Measurements from ENCODE around the gene EPHA3.

Gene EPHA3

GRCh38 chr3:89107461-89108290, at the start of gene EPHA3:
Gene EPHA3 (plus strand): TSS chr3:89107621. CDS start chr3:89107749, 128 bp downstream.
- FAIRE-seq = peak; percentile 47
- DNase-seq (ENCODE audit: insufficient read length, low spot score) = no peak

- DNase-seq (ENCODE audit: insufficient read length, low spot score) (no peak), FAIRE-seq (no peak)
Observed at GRCh38 chr3:89058371-89058770, 49.0 kb upstream of the EPHA3 start.

- no peak for DNase-seq (ENCODE audit: insufficient read length, low spot score)
Observed at GRCh38 chr3:89059211-89059925, 48.1 kb upstream of the EPHA3 start.

GRCh38 chr3:89061259-89061658, 46.2 kb upstream of the EPHA3 start:
- DNase-seq (ENCODE audit: insufficient read length, low spot score) (no peak), FAIRE-seq (no peak)

More at GRCh38 chr3:89059211-89059925, 48.1 kb upstream of the EPHA3 start:
- no peak for FAIRE-seq

- FAIRE-seq (no peak), DNase-seq (ENCODE audit: insufficient read length, low spot score) (no peak)
Observed at GRCh38 chr3:89067736-89068135, 39.7 kb upstream of the EPHA3 start.

- DNase-seq (ENCODE audit: insufficient read length, low spot score) = no peak
- FAIRE-seq = no peak
Observed at GRCh38 chr3:89072642-89073041, 34.8 kb upstream of the EPHA3 start.

- FAIRE-seq (no peak), DNase-seq (ENCODE audit: insufficient read length, low spot score) (no peak)
Observed at GRCh38 chr3:89079944-89080343, 27.5 kb upstream of the EPHA3 start.

DNA sequence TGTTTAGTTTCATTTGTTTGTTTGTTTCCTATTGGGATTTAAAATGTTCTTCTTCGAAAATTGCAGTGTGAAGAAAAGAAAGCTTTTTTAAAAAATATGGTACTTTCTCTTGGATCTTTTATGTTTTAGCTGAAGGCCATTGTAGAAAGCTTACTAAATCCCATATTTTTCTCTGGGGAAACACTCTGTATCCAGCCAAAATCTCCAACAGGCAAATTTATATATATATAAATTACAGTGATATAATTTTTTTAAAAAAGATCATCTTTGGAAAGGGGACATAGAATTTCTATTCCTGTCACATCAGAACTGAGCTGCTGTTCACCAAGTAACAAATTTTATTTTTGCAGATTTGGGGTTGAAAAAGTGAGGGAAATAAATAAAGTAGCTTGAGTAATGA, 19.6 kb upstream of the EPHA3 start:
- no peak for DNase-seq (ENCODE audit: insufficient read length, low spot score)

DNA sequence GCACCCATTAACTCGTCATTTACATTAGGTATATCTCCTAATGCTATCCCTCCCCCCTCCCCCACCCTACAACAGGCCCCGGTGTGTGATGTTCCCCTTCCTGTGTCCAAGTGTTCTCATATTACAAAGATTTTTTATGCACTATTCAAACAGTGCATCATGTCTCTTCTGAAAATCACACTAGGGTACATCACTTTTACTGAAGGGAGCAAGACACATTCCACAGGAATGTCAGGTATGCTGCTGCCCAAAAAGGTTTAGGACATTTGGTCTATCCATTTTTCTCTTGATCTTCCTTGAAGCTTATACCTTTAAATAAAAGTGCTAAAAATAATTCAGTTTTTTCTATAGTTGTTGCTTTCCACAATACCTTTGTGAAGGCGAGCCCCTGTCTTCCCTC, 9.2 kb upstream of the EPHA3 start:
- DNase-seq (ENCODE audit: insufficient read length, low spot score) (no peak), FAIRE-seq (no peak)

More for the DNA sequence above, 19.6 kb upstream of the EPHA3 start:
- no peak for FAIRE-seq

DNA sequence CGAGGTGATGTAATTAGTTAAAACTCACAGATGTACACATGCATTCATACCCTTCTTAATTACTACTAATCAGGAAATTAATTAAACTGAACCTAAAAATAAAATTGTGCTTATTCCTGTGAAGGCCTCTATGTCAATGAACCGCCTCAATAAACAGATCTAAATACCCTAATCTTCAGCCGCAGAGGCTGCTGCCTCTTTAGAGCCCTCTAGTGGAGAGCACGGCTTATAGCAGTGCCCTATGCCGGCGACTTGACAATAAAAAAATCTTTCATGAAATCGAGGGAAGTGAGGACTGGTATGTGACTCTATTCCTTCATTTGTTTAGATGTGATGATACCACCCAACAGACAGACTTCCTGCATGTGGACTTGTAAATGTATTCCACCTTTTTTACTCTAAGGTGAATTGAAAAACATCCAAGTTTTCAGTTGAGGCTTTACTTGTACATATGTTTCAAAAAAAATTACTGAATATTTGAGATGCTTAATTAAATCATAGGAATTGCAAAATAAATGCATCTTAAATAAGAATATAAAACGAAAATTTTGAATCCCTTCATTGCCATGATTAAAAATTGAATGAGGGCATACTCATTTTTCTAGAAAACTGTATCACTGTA, 8.3 kb upstream of the EPHA3 start:
- FAIRE-seq (peak; percentile 66), DNase-seq (ENCODE audit: insufficient read length, low spot score) (no peak)

DNA sequence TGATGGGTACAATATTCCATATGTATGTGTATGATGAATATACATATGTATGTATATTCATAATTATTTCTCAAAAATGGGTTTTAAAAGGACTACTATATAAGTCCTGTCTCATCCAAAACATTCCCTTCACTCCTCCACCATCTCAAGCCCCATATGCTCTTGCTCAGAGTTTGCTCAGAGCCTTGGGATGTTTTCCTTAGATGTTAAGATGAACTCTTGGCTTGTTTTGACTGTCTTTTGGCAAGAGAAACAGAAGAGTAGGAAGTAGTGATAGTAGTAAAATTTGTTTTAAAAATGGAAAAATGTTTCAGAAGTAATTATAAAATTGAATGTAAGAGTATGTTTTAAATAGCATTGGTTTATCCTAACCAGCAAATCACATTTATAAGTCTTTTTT, 6.2 kb upstream of the EPHA3 start:
- DNase-seq (ENCODE audit: insufficient read length, low spot score) = no peak
- no peak for FAIRE-seq

GRCh38 chr3:89101921-89102320, 5.5 kb upstream of the EPHA3 start:
- no peak for DNase-seq (ENCODE audit: insufficient read length, low spot score)
- FAIRE-seq = no peak

- DNase-seq (ENCODE audit: insufficient read length, low spot score) (no peak), FAIRE-seq (no peak)
Observed at GRCh38 chr3:89104499-89104898, 2.9 kb upstream of the EPHA3 start.

GRCh38 chr3:89105503-89105902, 1.9 kb upstream of the EPHA3 start:
- FAIRE-seq = no peak
- DNase-seq (ENCODE audit: insufficient read length, low spot score) = no peak

GRCh38 chr3:89108291-89108550, 800 bp downstream of the EPHA3 start:
- DNase-seq (ENCODE audit: insufficient read length, low spot score) = no peak
- no peak for FAIRE-seq

DNA sequence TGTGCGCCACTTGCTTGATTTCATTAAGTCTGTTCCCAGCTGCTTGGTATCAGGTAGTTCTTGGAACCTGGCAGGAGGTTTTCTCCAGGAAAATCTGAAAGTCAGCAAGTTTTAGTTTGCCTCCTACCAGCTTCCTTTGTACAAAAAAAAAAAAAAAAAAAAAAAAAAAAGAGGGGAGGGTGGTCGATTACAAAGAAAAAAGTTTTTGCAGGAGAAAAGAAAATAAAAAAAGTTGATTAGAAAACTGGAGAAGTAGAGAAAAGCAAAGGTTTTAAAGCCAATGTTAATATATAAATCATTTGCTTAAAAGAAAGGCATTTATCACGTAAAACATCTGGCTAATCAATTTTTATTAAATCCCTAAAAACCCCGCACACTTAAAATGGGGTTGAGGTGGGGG, 5.9 kb downstream of the EPHA3 start:
- FAIRE-seq (no peak), DNase-seq (ENCODE audit: insufficient read length, low spot score) (no peak)

GRCh38 chr3:89113893-89114840, 6.7 kb downstream of the EPHA3 start:
- no peak for DNase-seq (ENCODE audit: insufficient read length, low spot score)

GRCh38 chr3:89114841-89115223, 7.4 kb downstream of the EPHA3 start:
- FAIRE-seq (no peak), DNase-seq (ENCODE audit: insufficient read length, low spot score) (no peak)

More at GRCh38 chr3:89113893-89114840, 6.7 kb downstream of the EPHA3 start:
- FAIRE-seq = no peak

DNA sequence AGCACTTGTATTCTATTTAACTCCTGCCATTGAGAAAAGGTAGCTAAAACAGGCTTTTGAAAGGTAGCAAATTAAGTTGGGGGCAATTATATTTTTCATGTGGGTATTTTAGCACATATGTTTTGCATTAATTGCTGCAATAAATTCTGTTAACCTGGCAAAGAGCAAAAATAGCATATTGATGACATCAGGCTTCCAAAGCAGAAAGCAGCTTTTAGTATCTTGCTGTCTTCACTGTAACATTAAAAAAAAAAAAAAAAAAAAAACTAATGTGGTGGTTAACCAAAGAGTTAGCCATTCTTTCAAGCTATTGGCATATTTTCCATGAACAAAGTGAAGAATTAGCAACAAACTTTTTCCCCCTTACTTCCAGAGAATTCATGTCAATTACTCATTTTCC, 9.1 kb downstream of the EPHA3 start:
- DNase-seq (ENCODE audit: insufficient read length, low spot score) (no peak), FAIRE-seq (no peak)

DNA sequence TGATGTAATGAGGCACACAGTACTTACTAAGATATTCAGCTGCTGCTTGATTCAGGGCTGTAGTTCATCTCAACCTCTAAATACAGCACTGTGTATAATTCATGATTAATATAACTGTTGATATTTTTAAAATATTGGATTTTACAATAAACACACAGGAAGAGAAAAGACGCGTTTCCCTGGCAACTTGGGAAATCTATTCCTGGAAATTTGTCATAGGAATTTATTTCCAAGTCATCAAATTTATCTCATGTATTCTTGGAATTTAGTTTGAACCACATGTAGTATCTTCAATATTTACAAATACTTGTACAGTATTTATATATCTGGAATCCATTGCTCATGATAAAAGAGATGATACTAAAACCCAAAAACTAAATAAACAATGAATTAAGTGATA, 30.6 kb downstream of the EPHA3 start:
- no peak for DNase-seq (ENCODE audit: insufficient read length, low spot score)
- no peak for FAIRE-seq

- no peak for DNase-seq (ENCODE audit: insufficient read length, low spot score)
- no peak for FAIRE-seq
Observed at GRCh38 chr3:89139870-89140269, 32.4 kb downstream of the EPHA3 start.
